A673 (cell line): ENCODE results near the gene GPS1. TPM values are rescaled to one million over a fixed set of nuclear protein-coding genes. Genes with fewer than 3 reads are reported as not detected.

Source experiments
- BruUV-seq: library from RNA; stranded (reverse); fragments of 400-500 nt; replicated peaks from 2 replicates; lab custom pipeline; 2021; lab: Mats Ljungman, UMichigan
- CTCF ChIA-PET: fragments of 300-600 bp; sonication (Branson Sonifier 250); formaldehyde crosslinking; loops from one replicate; lab custom pipeline; 2022; ENCODE audit warnings: antibody characterized with exemption; lab: Charles Lee
- POLR2A ChIA-PET: fragments of 300-600 bp; sonication (Branson Sonifier 250); formaldehyde crosslinking; loops from one replicate; lab custom pipeline; 2022; ENCODE audit warnings: antibody characterized with exemption; ENCODE audit not compliant: low non-redundant PET; lab: Charles Lee
- DNase-seq: peaks from one replicate; pipeline ENCODE4 v3.0.0-alpha.2; 2015; ENCODE audit warnings: low spot score
- H3K27ac ChIP-seq: fragments of 200-600 bp; sonication (generic); 2 replicates; pipeline ENCODE4 v1.5.1; 2016; ENCODE audit warnings: mixed run types, low read depth, mild to moderate bottlenecking, mixed read lengths, antibody characterized with exemption, low read length; ENCODE audit not compliant: poor library complexity, severe bottlenecking
- H3K27me3 ChIP-seq: fragments of 200-600 bp; sonication (generic); replicated peaks from 2 replicates; pipeline ENCODE4 v1.6.1; 2017; ENCODE audit warnings: mixed run types, low read depth, mild to moderate bottlenecking, mixed read lengths, antibody characterized with exemption, low read length; ENCODE audit not compliant: insufficient read depth, poor library complexity
- H3K36me3 ChIP-seq: fragments of 200-600 bp; sonication (generic); 2 replicates; pipeline ENCODE4 v1.6.1; 2016; ENCODE audit warnings: mixed run types, mild to moderate bottlenecking, mixed read lengths, antibody characterized with exemption, low read length; ENCODE audit not compliant: insufficient read depth, poor library complexity, severe bottlenecking
- H3K4me1 ChIP-seq: fragments of 200-600 bp; sonication (generic); 2 replicates; pipeline ENCODE4 v1.6.1; 2017; ENCODE audit warnings: mixed run types, mild to moderate bottlenecking, mixed read lengths, antibody characterized with exemption, low read length; ENCODE audit not compliant: insufficient read depth, poor library complexity, severe bottlenecking
- H3K4me3 ChIP-seq: fragments of 200-600 bp; sonication (generic); 2 replicates; pipeline ENCODE4 v1.5.1; 2016; ENCODE audit warnings: low read depth, mixed run types, mild to moderate bottlenecking, mixed read lengths, low read length; ENCODE audit not compliant: poor library complexity, severe bottlenecking
- H3K9me3 ChIP-seq: fragments of 200-600 bp; sonication (generic); 2 replicates; pipeline ENCODE4 v1.6.1; 2016; ENCODE audit warnings: mixed run types, low read depth, mild to moderate bottlenecking, mixed read lengths, antibody characterized with exemption, low read length; ENCODE audit not compliant: poor library complexity, severe bottlenecking
- EZH2 ChIP-seq: fragments of 200-600 bp; sonication (generic); IDR thresholded peaks from 2 replicates; pipeline ENCODE4 v1.6.1; 2017; ENCODE audit warnings: borderline replicate concordance, low read depth, mild to moderate bottlenecking, mixed read lengths, antibody characterized with exemption, low read length; ENCODE audit not compliant: poor library complexity, severe bottlenecking
- intact Hi-C: fragments of 100-400 bp; cut with micrococcal nuclease; formaldehyde crosslinking; loops from one replicate; pipeline ENCODE4 v1.10.0; 2022; ENCODE audit not compliant: unreplicated experiment
- total RNA-seq: library from RNA; stranded (reverse); gene quantifications from 2 replicates; pipeline ENCODE4 v1.2.3, GENCODE V29; 2021
- TF ChIP-seq, protein P1 (sequence below): fragments of 300-800, 200-600 bp; sonication (generic); conservative IDR thresholded peaks from 2 replicates; pipeline ENCODE4 v1.5.1; 2017; ENCODE audit warnings: low read depth, mild to moderate bottlenecking, antibody characterized with exemption, low read length, moderate library complexity, mixed read lengths

GPS1 gene
- total RNA-seq, 1 experiment from 2014 or later: 162 TPM

DNA sequence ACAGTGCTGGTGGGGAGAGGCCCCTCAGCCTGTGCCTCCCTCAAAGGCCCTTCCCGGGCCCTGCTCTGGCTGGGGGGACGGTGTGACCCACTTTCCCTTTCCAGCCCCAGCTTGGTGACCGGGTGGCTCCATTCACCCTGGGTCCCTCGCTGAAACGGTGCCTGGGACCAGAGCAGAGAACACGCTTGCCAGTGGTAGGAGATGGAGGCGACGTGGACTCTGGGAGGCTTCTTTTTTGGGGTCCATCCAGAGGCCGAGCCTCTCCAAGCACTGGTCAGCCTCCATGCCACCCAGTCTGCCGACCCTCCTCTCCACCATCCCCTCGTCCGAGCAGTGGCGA lies 36.8 kb upstream of the GPS1 start:
- Histone ChIP-seq H3K9me3 (no peaks in the 10 kb centered on the region), H3K4me1 (peaks cover 13% of the 10 kb centered on the region), H3K27ac (peak overlapping the region; percentile 59), H3K27me3 (no peaks in the 10 kb centered on the region), H3K4me3 (no peak overlapping the region), H3K36me3 (peaks cover 8% of the 10 kb centered on the region)
- intact Hi-C loops: no loop called here
- TF ChIP-seq, protein P1, sequence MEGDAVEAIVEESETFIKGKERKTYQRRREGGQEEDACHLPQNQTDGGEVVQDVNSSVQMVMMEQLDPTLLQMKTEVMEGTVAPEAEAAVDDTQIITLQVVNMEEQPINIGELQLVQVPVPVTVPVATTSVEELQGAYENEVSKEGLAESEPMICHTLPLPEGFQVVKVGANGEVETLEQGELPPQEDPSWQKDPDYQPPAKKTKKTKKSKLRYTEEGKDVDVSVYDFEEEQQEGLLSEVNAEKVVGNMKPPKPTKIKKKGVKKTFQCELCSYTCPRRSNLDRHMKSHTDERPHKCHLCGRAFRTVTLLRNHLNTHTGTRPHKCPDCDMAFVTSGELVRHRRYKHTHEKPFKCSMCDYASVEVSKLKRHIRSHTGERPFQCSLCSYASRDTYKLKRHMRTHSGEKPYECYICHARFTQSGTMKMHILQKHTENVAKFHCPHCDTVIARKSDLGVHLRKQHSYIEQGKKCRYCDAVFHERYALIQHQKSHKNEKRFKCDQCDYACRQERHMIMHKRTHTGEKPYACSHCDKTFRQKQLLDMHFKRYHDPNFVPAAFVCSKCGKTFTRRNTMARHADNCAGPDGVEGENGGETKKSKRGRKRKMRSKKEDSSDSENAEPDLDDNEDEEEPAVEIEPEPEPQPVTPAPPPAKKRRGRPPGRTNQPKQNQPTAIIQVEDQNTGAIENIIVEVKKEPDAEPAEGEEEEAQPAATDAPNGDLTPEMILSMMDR: no peak
- no peak for TF ChIP-seq EZH2
- ChIA-PET POLR2A (no interaction called here), CTCF (no interaction called here)
- no TSS peak for BruUV-seq
- no peak for DNase-seq

DNA sequence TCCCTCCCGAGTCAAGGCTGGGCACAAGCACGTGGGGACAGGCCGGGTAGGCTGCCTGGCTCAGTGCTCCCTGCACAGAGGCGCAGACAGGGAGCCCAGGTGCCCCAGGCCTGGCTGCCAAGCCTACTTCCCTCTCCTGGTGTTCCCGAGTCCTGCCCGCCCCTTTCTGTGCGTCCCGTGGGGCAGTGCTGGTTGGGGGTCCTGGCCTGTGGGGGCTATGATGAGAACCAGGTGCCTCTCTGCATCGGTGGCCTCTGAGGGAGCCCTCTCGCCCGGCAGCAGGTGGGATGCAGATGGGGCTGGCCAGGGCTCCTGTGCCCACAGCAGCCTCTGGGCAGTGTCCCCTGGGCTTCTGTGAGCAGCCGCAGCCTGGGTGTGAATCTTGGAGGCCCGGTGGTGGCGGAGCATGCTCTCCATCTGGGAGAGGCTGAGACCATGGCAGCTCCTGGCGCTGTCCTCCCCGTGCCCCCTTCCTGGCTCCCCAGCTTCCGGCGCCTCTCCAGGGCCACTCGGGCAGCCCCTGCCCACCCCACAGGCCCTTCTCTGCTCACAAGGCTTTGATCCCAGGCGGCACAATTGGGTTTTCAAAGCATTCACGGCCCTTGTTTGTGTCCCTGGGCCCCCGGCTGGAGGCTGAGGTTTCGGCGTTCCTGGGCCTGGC lies 36.3 kb upstream of the GPS1 start:
- Histone ChIP-seq H3K27ac (peak overlapping the region; percentile 59), H3K9me3 (no peaks in the 10 kb centered on the region), H3K27me3 (no peaks in the 10 kb centered on the region), H3K36me3 (peaks cover 8% of the 10 kb centered on the region), H3K4me3 (no peak overlapping the region), H3K4me1 (peaks cover 13% of the 10 kb centered on the region)
- ChIA-PET POLR2A (no interaction called here), CTCF (interaction anchor here (0.8 kb wide), 1 partner anchor 56 kb away, joined by 3 read pairs; no protein-coding TSS in a partner anchor)
- no peak for DNase-seq
- BruUV-seq: no TSS peak
- no peak for TF ChIP-seq EZH2
- TF ChIP-seq, protein P1: no peak
- intact Hi-C loops: no loop called here

- no peaks in the 10 kb centered on the region for H3K9me3 ChIP-seq
- H3K27ac ChIP-seq: no peak overlapping the region
- POLR2A ChIA-PET: interaction anchor here (0.6 kb wide), 1 partner anchor 29 kb away, joined by 4 read pairs; no protein-coding TSS in a partner anchor
- H3K4me1 ChIP-seq: peaks cover 14% of the 10 kb centered on the region
- TF ChIP-seq, protein P1: no peak
- no peak for TF ChIP-seq EZH2
- CTCF ChIA-PET: interaction anchor here (0.8 kb wide), 1 partner anchor 57 kb away, joined by 3 read pairs; no protein-coding TSS in a partner anchor
- no peak overlapping the region for H3K4me3 ChIP-seq
- no peaks in the 10 kb centered on the region for H3K27me3 ChIP-seq
- intact Hi-C loops: no loop called here
- DNase-seq: no peak
- no TSS peak for BruUV-seq
- H3K36me3 ChIP-seq: peaks cover 8% of the 10 kb centered on the region
Measured at GRCh38 chr17:82016061-82016874, 35.4 kb upstream of the GPS1 start.
